Muscle of leg (tissue), 11 donors: Measurements from ENCODE around the gene NOP56. TPM values are rescaled to one million over a fixed set of nuclear protein-coding genes. Genes with fewer than 3 reads are reported as not detected.
A peak's percentile ranks its signal among the peaks of the same experiment; 100 is the strongest.

Experiments used
- DNase-seq: peaks from one replicate; pipeline ENCODE4 v3.0.0; 2013
- H3K27ac ChIP-seq: one replicate; pipeline ENCODE4 v1.5.1; 2013; ENCODE audit warnings: mild to moderate bottlenecking, low read length, control low read depth
- H3K27me3 ChIP-seq: one replicate; pipeline ENCODE4 v1.6.1; 2013; ENCODE audit warnings: low read length; ENCODE audit not compliant: control insufficient read depth, insufficient read depth
- H3K36me3 ChIP-seq: one replicate; pipeline ENCODE4 v1.6.1; 2013; ENCODE audit warnings: low read length; ENCODE audit not compliant: control insufficient read depth, insufficient read depth
- H3K4me1 ChIP-seq: one replicate; pipeline ENCODE4 v1.6.1; 2013; ENCODE audit warnings: low read length; ENCODE audit not compliant: control insufficient read depth, insufficient read depth
- H3K4me3 ChIP-seq: one replicate; pipeline ENCODE4 v1.5.1; 2013; ENCODE audit warnings: low read length, control low read depth
- H3K9me3 ChIP-seq: replicated peaks from 2 replicates; pipeline ENCODE4 v1.6.1; 2013; ENCODE audit warnings: low read depth, low read length; ENCODE audit not compliant: control insufficient read depth
- WGBS: methylation state at CpG from one replicate; pipeline ENCODE4 v1.1.5; 2013; ENCODE audit warnings: missing lambda C conversion rate; ENCODE audit not compliant: insufficient coverage; 5-methylcytosine and 5-hydroxymethylcytosine counted together
- polyA plus RNA-seq, 8 donors: library from polyadenylated mRNA; unstranded; fragments of 120-200 nt; gene quantifications; one replicate each; pipeline versions ENCODE4 v1.2.1 to v1.2.3, GENCODE V29; 2013; ENCODE audit warnings: inconsistent platforms in 1 of 8, low replicate concordance in 1 of 8; ENCODE audit not compliant: insufficient read length in 8 of 8, insufficient read depth in 1 of 8
- total RNA-seq: library from RNA; stranded (reverse); fragments of 120-200 nt; gene quantifications from one replicate; pipeline ENCODE4 v1.2.4, GENCODE V29; 2013

Gene NOP56
- total and polyA plus RNA-seq, 9 donors: 130 to 204 (median 165) TPM

DNA sequence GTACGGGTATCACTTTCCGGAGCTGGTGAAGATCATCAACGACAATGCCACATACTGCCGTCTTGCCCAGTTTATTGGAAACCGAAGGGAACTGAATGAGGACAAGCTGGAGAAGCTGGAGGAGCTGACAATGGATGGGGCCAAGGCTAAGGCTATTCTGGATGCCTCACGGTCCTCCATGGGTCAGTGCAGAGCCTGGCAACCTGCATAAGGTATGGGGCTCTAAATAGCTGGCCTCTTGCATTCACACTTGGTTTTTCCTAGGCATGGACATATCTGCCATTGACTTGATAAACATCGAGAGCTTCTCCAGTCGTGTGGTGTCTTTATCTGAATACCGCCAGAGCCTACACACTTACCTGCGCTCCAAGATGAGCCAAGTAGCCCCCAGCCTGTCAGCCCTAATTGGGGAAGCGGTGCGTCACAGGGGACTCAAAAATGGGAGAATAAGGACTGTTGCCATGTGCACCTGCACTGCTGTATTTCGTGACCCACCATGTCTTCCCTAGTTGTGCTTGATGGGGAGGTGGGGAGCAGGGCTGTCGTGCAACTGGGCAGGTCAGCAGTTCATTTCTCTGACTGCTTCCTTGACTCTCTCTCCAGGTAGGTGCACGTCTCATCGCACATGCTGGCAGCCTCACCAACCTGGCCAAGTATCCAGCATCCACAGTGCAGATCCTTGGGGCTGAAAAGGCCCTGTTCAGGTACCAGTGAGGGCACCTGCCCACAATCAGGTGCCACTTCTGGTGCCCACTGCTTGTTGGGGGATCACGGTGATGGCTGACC is 3.1 kb downstream of the NOP56 start:
- H3K27ac ChIP-seq: no peak overlapping the region
- H3K36me3 ChIP-seq: peaks cover 68% of the 10 kb centered on the region
- H3K4me3 ChIP-seq: no peak overlapping the region
- H3K27me3 ChIP-seq: no peaks in the 10 kb centered on the region
- no peak for DNase-seq
- no peaks in the 10 kb centered on the region for H3K9me3 ChIP-seq
- 94% methylated on average over 15 of the region's 17 CpGs for WGBS
- H3K4me1 ChIP-seq: peaks cover 15% of the 10 kb centered on the region

DNA sequence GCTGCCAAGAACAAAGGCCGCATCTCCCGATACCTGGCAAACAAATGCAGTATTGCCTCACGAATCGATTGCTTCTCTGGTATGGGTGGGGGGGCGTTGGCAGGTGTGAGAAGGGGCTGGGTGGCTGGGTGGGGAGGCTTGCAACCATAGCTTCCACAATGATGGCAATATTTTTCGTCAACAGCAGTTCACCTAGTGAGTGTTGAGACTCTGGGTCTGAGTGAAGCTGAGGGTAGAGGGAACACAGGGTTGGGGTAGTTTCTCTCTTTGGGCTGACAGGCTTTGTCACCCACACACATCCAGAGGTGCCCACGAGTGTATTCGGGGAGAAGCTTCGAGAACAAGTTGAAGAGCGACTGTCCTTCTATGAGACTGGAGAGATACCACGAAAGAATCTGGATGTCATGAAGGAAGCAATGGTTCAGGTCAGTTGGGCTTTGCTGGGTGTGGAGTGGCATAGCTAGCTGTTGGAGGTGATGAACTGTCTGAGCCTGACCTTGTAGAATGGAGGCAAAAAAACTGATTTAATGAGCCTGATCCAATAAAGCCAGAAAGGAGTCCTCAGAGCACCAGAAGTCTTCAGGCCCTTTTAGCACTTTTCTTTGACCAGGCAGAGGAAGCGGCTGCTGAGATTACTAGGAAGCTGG is 4.2 kb downstream of the NOP56 start:
- WGBS: 93% methylated on average over 10 of the region's 12 CpGs

DNA sequence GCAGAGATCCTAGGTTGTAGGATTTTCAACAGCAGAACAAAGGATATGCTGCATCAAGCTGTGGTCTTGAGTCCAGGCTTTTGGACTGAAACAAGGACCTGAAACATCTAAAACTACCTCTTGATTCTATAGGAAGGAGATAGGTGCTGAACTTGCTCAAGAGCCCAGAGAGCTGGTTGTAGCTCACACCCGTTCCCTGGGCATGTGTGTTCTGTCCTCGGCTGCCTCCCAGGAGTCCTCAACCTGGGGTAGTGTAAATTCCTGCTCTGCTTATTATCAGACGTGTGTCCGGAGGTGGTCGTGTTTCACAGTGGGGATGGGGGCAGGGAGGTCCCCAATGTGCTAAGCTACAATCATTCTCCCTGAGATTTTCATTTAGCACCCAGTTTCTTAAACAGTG is 4.8 kb downstream of the NOP56 start:
- H3K36me3 ChIP-seq: peaks cover 79% of the 10 kb centered on the region
- DNase-seq: no peak
- no peak overlapping the region for H3K27ac ChIP-seq
- H3K4me3 ChIP-seq: no peak overlapping the region
- peaks cover 15% of the 10 kb centered on the region for H3K4me1 ChIP-seq
- 75% methylated on average over 4 of the region's 5 CpGs for WGBS
- no peaks in the 10 kb centered on the region for H3K27me3 ChIP-seq
- H3K9me3 ChIP-seq: no peaks in the 10 kb centered on the region

More for the DNA sequence above, 4.2 kb downstream of the NOP56 start:
- no peaks in the 10 kb centered on the region for H3K27me3 ChIP-seq
- no peak for DNase-seq
- H3K9me3 ChIP-seq: no peaks in the 10 kb centered on the region
- H3K36me3 ChIP-seq: peaks cover 72% of the 10 kb centered on the region
- H3K27ac ChIP-seq: no peak overlapping the region
- H3K4me1 ChIP-seq: peaks cover 15% of the 10 kb centered on the region
- no peak overlapping the region for H3K4me3 ChIP-seq

DNA sequence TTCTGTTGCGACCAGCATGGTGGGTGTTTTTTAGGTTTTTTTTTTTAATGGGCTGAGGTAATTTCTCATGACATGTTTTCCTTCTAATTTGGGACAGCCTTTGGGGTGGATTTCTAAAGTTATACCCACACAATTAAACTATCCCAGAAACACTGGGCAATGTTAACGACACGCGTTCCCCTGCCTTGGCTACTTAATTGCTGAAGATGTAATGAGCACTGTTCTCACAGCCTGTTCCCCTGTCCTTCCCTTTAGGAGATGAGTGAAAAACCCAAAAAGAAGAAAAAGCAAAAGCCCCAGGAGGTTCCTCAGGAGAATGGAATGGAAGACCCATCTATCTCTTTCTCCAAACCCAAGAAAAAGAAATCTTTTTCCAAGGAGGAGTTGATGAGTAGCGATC is 5.2 kb downstream of the NOP56 start:
- 67% methylated on average over 1 of the region's 5 CpGs for WGBS
- no peak for DNase-seq
- Histone ChIP-seq H3K9me3 (no peaks in the 10 kb centered on the region), H3K4me1 (peaks cover 15% of the 10 kb centered on the region), H3K4me3 (no peak overlapping the region), H3K36me3 (peaks cover 81% of the 10 kb centered on the region), H3K27me3 (no peaks in the 10 kb centered on the region), H3K27ac (no peak overlapping the region)

DNA sequence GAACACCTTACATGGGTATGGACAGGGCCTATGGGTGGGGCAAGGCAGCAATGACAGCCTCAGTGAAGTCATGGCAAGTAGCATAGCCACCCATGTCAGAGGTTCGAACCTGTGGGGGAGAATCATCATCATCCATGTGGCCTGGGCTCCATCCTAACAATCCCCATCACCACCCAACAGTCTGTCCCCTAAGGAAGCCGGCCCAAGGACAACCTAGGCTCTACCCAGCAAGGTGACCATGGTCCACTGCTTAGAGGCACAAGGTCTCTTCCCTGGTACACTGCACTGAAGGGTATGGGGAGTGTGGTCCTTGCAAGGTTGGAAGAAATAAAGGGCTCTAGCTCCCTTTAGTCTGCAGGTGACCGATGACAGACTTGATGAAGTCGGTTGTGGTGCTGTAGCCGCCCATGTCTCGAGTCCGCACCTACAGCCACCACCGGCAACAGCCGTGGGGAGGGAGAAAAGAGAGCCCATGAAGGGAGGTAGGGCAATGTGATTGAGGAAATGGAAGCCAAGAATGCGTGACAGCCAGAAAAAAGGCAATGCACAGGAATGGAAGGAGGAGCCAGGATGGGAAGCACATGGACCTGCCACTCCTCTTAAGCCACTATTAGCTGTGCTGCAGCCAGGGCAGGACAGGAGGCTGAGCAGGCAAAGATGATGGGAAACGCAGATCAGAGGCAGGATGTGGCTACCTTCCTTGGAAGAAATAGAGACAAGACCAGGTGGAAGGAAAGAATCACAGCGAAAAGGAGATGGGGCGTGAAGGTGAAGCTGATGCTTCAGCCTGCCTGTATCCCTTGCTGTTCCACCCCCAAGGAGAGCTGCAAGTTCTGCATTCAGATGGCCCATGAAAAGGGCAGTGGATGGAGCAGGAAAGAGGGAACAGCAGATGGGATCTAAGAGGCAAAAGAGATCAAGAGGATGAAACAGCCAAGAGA is 6.3 kb downstream of the NOP56 start:
- no peak for DNase-seq
- H3K4me3 ChIP-seq: no peak overlapping the region
- WGBS: 78% methylated on average over 10 of the region's 13 CpGs
- H3K27ac ChIP-seq: no peak overlapping the region
- no peaks in the 10 kb centered on the region for H3K27me3 ChIP-seq
- H3K36me3 ChIP-seq: peaks cover 84% of the 10 kb centered on the region
- H3K9me3 ChIP-seq: no peaks in the 10 kb centered on the region
- peaks cover 16% of the 10 kb centered on the region for H3K4me1 ChIP-seq

DNA sequence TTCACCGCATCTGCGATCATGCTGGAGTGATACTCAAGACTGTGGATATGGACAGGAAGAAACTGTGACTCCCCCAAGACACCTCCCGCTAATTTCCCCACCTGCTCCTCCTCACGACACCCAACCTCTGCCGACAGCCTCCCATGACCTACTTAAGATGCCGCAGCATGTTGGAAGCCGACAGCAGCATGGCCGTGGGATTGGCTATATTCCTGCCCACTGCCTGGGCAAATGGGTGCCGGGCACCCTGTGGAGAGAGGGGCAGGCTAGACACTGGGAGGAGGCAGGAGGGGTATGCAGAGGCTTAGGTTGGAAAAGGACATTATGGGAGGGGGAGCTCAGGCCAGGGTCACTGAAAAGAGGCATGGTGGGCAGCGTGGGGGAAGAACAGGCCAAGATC is 7.1 kb downstream of the NOP56 start:
- no peaks in the 10 kb centered on the region for H3K27me3 ChIP-seq
- WGBS: 91% methylated on average over 6 of the region's 10 CpGs
- peaks cover 76% of the 10 kb centered on the region for H3K36me3 ChIP-seq
- peaks cover 10% of the 10 kb centered on the region for H3K4me1 ChIP-seq
- DNase-seq: no peak
- H3K9me3 ChIP-seq: no peaks in the 10 kb centered on the region
- no peak overlapping the region for H3K27ac ChIP-seq
- H3K4me3 ChIP-seq: no peak overlapping the region

DNA sequence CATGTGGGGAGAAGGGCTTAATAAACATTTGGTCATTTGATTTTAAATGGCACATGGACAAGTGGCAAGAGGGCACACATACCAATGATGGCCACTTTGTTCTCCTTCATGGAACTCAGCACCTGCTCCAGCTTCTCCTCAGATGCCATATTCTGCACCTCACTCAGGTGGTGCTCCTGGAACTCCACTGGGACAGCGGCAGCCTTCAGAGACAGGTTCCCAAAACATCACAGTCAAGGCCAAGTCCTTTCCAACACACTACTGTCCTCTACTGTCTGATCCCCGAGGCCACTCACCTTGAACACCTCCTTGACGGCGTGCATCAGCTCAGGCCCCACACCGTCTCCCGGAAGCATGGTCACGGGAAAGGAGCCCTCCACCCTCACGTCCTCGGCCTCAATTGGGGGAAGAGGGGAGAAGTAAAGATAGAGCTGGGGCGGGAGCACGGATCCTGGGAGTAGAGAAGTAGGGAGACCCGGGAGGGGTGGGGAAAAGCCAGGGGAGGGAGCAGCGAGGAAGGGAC is 11.0 kb downstream of the NOP56 start:
- 4% methylated on average over 7 of the region's 13 CpGs for WGBS
- no peak for DNase-seq

DNA sequence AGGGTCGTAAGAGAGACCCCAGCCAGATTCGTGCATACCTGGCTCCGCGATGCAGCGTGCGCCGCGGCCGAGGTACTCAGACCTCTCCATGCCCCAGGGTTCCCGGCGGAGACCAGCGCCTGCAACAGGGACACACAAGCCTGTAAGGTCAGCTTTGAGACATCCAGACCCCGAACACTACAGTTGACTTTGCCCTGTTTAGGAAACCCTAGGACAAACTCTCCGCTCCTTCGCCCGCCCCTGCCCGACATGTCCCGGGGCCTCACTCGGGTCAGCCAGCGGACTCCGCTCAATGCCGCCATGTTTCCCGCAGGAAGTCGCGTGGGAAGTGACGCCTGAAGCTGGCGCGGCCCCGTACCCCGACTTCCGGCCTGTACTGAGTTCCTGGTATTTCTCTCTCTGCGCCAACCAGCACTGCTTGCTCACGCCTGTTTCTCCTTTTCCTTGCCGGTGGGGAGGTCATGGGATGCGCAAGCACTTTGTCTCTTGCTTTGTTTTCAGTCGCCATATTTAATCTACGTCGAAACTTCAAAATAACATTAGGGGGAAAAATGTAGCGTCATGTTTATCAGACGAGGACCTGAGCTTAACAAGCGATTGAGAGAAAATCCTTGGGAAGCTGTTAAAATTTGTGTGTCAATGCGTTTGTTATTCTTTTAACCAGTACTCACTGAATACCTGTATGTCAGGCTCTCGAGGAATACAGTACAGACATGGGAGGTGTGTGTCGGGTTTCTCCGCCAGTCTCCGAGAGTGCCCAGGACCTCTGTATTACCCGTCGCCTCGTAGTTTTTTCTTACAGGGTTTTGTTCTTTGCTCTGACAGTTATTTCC is 11.7 kb downstream of the NOP56 start, which contains the start of gene IDH3B:
Gene IDH3B, minus strand, starts transcription at position 330 of the 833 bp plus-strand sequence. Its CDS starts 28 bp downstream, at position 302.
- DNase-seq: peak; percentile 98
- Histone ChIP-seq H3K9me3 (no peaks in the 10 kb centered on the region), H3K4me1 (peaks cover 12% of the 10 kb centered on the region), H3K27me3 (peaks cover 5% of the 10 kb centered on the region), H3K27ac (peak within 1 kb of the TSS; percentile 98), H3K4me3 (peak within 1 kb of the TSS; percentile 94), H3K36me3 (peaks cover 31% of the 10 kb centered on the region)
- under 1% methylated on average over 32 of the region's 49 CpGs for WGBS

More for the DNA sequence above, 11.0 kb downstream of the NOP56 start:
- Histone ChIP-seq H3K27ac (peak overlapping the region; percentile 98), H3K4me3 (peak overlapping the region; percentile 94), H3K27me3 (peaks cover 2% of the 10 kb centered on the region), H3K4me1 (peaks cover 12% of the 10 kb centered on the region), H3K36me3 (peaks cover 37% of the 10 kb centered on the region), H3K9me3 (no peaks in the 10 kb centered on the region)

DNA sequence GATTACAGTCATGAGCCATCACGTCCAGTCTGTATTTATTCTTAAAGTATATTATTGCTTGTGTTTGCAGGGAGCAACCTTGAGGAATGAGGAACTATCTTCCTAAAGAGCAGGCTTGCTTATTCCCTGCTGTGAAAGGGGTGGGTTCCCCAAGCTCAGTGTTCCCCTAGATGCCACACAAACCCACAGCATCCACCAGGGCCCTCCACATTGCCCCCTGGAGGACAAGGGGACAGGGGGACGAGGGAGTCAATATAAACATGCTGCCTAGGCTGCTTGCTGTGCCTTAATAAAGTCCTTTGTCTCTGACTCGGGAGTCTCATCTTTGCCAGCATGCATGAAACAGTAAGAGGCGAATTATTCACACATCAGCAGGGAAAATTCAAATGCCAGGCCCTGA is 19.5 kb downstream of the NOP56 start:
- peaks cover 15% of the 10 kb centered on the region for H3K27me3 ChIP-seq
- H3K27ac ChIP-seq: no peak overlapping the region
- 43% methylated on average over 1 of the region's 4 CpGs for WGBS
- H3K36me3 ChIP-seq: no peaks in the 10 kb centered on the region
- no peak for DNase-seq
- no peaks in the 10 kb centered on the region for H3K9me3 ChIP-seq
- no peak overlapping the region for H3K4me3 ChIP-seq
- H3K4me1 ChIP-seq: no peaks in the 10 kb centered on the region
